Hepatocyte (in vitro differentiated cells): Measurements from ENCODE around the gene GCNT4.

Experiments used
- EZH2 ChIP-seq: fragments of 200-600 bp; sonication (generic); IDR thresholded peaks from 2 replicates; pipeline ENCODE4 v1.6.1; 2016; ENCODE audit warnings: antibody characterized with exemption, mild to moderate bottlenecking, borderline replicate concordance
- TF ChIP-seq, protein P1 (sequence below): fragments of 200-600 bp; sonication (generic); IDR thresholded peaks from 2 replicates; pipeline ENCODE4 v1.5.1; 2016; ENCODE audit warnings: antibody characterized with exemption, mild to moderate bottlenecking; ENCODE audit not compliant: poor library complexity

DNA sequence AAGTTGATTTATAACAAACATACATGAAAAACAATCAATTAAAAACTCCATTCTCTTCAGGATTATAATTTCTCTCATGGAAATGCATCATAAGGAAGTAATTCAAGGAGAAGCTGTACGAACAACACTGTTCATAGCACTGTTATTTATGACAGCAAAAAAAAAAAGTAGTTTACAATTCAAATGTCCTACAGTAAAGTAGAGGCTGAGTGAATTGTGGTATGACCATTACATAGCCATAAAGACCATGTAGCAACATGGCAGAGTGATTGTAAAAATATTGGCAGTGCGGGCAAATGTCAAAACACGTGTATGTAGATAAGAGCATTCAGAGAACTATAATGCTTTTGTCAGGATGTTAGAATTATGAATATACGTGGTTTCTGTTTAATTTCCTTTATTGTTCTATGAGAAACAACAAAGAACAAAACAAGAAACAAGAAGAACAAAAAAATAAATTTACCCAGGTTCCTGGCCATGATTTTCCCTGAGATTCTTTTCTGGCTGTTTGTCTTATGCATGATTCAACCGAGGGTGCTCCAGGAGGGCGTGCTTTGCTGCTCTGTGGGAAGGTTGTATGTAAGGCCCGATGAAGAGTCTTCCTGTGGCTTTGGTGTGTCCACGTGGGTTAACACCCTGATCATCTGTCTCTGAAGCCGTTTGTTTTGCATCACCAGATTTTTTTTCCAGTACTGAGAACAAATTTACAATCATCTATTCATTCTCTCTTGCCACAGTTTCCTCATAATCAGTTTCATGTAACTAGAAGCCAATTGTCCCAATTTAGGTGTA lies 28.8 kb downstream of the GCNT4 start:
- TF ChIP-seq, protein P1, sequence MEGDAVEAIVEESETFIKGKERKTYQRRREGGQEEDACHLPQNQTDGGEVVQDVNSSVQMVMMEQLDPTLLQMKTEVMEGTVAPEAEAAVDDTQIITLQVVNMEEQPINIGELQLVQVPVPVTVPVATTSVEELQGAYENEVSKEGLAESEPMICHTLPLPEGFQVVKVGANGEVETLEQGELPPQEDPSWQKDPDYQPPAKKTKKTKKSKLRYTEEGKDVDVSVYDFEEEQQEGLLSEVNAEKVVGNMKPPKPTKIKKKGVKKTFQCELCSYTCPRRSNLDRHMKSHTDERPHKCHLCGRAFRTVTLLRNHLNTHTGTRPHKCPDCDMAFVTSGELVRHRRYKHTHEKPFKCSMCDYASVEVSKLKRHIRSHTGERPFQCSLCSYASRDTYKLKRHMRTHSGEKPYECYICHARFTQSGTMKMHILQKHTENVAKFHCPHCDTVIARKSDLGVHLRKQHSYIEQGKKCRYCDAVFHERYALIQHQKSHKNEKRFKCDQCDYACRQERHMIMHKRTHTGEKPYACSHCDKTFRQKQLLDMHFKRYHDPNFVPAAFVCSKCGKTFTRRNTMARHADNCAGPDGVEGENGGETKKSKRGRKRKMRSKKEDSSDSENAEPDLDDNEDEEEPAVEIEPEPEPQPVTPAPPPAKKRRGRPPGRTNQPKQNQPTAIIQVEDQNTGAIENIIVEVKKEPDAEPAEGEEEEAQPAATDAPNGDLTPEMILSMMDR: no peak
- TF ChIP-seq EZH2: no peak
